GM18508 (cell line): ENCODE measurements around the gene PTGER1.
"Not testable (repeated sequence)": the region's sequence is repeated elsewhere in the genome, so short reads cannot be mapped to it uniquely, and the experiment has no call there.

ENCODE experiments used
- ATAC-seq: cut with Tn5 transposase; IDR thresholded peaks from one replicate; pipeline ENCODE4 v1.9.1; 2021; ENCODE audit warnings: moderate number of reproducible peaks; ENCODE audit not compliant: insufficient read depth, unreplicated experiment

The PTGER1 gene

GRCh38 chr19:14476673-14477401 is 1.7 kb upstream of the PTGER1 start:
- ATAC-seq, result no peak

DNA sequence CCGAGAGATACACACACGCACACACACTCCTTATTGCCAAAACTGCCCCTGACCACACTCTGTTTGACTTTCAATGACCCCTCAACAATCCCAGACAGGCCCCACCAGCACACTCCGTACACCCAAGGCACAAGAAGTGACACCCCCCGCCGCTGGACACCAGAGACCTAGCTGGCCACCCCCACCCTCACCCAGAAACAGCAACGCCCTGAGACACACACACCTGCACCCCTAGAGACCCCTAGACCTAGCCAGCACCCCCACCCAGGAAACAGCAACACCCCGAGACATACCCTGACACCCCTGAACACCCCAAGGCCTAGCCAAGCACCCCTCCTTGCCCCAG is 1.1 kb upstream of the PTGER1 start:
- ATAC-seq, result no peak

GRCh38 chr19:14474827-14475226 is 327 bp downstream of the PTGER1 start:
- ATAC-seq, result no peak

DNA sequence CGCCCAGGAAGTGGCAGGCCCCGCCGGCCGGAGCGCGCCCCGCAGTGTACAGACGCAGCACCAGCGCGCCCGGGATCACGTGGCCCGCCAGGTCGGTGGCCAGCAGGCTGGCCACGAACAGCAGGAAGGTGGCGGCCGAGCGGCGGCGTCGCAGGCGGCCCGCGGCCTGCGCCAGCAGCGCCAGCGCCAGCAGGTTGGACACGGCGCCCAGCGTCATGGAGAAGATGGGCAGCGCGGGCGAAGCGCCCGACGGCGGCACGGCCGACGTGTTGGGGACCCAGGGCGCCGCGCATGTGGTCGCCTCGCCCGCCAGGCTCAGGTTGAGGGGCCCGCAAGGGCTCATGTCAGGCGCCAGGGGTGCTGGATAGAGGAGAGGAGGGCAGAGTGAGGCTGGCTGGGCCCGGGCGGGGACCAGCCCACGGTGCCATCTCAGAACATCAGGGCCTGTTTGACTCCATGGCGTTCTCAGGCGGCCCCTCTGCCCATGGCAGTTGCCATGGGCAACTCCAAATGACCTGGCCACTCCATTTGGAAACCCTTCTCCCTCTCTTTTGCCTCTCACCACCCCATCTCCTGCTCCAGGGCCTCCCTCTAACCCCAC is 1.1 kb downstream of the PTGER1 start:
- ATAC-seq, result no peak

DNA sequence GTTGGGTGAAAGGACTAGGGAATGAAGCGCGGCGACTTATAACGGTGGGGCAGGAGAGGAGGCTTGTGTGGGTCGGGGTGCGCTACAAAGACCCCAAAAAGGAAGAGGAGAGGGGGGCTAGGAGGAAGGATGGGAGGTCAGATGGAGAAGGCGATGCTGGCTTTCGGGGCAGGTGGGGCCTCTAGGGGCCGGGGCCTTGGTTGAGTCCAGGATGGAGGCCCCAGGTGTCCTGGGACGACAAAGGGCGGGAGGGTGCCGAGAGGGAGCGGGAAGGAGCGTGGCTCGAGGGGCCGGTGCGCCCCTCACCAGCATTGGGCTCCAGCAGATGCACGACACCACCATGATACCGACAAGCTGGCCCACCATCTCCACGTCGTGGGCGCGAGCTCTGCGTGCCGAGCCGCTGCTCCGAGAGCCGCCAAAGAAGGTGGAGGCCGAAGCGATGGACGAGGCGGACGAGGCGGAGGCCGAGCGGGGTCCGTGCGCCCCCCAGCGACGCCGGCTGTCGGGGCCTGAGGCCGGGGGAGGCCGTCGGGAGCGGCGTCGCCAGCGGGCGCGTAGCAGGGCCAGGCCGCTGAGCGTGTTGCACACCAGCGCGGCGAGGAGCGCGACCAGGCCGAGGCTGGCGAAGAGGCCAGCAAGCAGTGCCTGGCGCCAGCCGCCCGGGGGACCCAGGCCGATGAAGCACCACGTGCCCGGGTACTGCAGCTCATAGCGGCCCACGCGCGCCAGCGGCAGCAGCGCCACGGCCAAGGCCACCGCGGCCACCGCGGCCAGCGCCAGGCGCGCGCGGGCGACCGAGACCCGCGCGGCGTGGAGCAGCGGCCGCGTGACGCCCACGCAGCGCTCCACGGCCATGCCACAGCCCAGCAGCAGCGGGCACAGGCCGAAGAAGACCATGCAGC is 1.8 kb downstream of the PTGER1 start:
- ATAC-seq, result no peak

DNA sequence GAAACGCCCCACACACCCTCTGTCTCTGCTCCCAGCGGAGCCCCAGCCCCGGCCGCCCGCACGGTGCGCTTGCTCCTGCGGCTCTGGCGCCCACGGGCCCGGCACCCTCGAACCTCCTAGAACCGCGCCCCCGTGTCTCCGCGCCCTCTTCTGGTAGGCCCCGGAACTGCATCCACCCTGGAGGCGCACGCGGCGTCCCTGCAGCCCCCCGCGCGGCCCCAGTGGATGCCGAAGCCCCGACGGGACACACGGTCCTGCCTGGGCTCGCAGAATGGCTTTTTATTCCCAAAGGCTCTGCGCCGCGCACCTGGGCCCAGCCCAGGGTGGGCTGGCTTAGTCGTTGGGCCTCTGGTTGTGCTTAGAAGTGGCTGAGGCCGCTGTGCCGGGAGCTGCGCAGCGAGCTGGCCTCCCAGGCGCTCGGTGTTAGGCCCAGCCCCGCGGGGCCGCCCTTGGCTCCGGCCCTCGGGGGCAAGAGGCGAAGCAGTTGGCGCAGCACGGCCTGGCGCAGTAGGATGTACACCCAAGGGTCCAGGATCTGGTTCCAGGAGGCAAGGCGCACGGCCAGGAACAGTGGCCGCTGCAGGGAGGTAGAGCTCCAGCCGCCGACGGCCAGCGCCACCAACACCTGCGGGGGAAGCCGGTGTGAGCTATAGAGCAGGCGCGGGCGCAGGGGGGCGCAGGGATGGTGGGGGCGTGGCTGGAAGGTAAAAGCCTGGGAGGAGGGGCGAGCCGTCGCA is 2.8 kb downstream of the PTGER1 start:
- no peak for ATAC-seq

DNA sequence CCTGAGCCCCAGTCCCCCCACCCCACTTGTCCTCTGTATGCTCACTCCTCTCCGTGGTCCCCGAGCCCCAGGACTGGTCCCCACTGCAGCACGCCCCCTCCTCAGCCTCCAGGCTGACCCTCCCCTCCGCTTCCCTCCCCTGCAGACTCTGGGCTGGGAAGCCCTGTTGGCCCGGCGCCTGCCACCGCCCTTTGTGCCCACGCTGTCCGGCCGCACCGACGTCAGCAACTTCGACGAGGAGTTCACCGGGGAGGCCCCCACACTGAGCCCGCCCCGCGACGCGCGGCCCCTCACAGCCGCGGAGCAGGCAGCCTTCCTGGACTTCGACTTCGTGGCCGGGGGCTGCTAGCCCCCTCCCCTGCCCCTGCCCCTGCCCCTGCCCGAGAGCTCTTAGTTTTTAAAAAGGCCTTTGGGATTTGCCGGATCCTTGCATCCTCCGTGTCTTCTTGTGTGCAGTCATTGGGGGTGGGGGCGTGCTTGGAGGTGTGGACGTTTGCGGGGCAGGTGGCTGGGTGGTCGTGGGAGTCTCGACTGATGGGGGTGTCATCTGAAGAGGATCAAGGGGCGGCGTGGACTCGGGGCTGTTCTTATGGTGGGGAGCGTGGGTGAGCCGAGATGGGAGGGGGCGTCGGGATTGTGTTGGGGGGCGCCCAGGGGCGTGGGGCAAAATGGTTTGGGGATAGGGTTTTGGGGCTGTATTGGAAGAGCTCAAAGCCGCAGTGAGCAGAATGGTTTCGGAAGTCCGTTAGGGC is 3.5 kb downstream of the PTGER1 start:
- ATAC-seq, result no peak

- no peak for ATAC-seq
Observed at GRCh38 chr19:14470031-14470876, 4.9 kb downstream of the PTGER1 start.

- no peak for ATAC-seq
Observed at GRCh38 chr19:14467816-14468215, 7.3 kb downstream of the PTGER1 start.

DNA sequence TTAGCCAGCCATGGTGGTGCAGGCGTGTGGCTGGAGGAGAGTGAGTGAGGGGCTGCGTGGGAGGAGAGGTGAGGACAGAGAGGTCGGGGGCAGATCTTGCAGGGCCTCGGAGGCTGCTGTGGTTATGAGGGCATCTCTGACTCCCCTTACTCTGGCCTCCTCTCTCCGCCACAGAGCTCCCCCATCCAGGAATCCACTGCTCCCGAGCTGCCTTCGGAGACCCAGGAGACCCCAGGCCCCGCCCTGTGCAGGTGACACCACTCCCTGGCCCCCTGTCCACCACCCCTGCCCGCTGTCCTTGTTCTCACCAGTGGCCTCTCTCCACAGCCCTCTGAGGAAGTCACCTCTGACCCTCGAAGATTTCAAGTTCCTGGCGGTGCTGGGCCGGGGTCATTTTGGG is 7.8 kb downstream of the PTGER1 start:
- no peak for ATAC-seq

- ATAC-seq, result no peak
Observed at GRCh38 chr19:14463747-14464146, 11.4 kb downstream of the PTGER1 start.

DNA sequence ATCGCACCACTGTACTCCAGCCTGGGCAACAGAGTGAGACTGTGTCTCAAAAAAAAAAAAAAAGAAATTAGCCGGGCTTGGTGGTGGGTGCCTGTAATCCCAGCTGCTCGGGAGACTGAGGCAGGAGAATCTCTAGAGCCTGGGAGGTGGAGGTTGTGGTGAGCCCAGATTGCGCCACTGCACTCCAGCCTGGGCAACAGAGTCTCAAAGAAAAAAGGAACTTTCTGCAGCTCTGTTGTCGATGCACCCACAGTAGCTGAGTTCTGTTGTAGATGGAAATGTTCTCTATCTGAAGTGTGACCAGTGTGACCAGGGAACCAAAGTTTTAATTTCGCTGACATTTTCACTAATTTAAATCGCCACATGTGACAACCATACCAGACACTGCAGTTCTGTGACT is 12.8 kb downstream of the PTGER1 start:
- ATAC-seq, result not testable (repeated sequence)

DNA sequence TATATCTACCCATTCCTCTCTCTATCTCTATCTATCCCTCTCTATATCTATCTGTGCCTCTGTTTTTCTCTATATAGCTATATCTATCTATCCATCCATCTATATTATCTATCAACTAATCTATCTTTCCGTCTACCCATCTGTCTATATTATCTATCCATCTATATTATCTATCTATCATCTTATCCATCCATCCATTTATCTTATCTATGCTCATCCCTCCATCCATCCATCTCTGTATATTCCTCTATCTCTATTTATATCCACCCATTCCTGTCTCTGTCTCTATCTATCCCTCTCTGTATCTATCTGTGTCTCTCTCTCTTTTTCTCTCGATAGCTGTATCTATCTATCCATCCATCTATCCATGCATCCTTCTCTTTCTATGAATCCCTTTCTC is 14.2 kb downstream of the PTGER1 start:
- ATAC-seq, result no peak

- no peak for ATAC-seq
Observed at GRCh38 chr19:14459703-14460102, 15.5 kb downstream of the PTGER1 start.

DNA sequence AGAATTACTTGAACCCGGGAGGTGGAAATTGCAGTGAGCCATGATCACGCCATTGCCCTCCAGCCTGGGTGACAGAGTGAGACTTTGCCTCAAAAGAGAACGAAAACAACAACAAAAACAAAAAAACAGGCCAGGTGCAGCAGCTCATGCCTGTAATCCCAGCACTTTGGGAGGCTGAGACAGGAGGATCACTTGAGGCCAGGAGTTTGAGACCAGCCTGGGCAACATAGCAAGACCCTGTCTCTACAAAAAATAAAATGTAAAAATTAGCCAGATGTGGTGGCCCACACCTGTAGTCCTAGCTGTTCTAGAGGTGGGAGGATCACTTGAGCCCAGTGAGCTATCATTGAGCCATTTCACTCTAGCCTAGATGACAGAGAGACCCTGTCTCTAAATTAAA is 22.9 kb downstream of the PTGER1 start:
- ATAC-seq, result not testable (repeated sequence)

DNA sequence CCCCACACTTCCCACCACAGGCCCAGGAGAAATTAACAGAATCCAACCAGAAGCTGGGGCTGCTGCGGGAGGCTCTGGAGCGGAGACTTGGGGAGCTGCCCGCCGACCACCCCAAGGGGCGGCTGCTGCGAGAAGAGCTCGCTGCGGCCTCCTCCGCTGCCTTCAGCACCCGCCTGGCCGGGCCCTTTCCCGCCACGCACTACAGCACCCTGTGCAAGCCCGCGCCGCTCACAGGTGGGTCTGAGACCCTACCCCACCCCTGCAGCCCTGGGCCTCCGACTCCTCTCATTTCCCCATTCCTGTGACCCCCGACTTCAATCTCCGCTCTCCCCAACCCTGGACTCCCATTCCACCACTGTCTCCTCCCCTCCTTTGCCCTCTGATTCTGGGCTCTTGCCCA is 24.3 kb downstream of the PTGER1 start:
- no peak for ATAC-seq

DNA sequence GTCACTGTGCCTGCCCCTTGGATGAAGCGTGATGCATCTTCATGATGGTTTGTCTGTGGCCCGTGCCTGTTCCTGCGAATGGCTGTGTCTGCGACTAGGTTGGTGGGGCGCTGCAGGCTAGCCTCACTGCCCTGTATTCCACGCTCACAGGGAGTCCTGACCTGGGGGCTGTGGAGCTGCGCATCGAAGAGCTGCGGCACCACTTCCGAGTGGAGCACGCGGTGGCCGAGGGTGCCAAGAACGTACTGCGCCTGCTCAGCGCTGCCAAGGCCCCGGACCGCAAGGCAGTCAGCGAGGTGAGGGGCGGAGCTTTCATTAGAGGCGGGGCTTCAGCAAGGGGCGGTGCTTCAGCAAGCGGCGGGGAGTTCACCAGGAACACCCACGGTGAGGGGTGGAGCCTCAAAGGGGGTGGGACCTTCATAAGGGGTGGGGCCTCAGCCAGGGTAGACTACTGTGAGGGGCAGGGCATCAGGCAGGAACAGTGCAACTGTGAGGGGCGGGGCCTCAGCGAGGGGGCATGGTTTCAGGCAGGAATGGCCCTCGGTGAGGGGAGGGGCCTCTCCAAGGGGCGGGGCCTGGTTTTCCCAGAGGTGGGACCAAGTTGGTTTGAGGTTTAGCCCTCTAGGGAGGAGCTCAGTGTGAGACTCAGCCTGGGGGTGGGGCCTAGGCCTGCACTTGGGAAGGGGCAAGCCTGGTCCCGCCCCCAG is 24.8 kb downstream of the PTGER1 start:
- no peak for ATAC-seq

DNA sequence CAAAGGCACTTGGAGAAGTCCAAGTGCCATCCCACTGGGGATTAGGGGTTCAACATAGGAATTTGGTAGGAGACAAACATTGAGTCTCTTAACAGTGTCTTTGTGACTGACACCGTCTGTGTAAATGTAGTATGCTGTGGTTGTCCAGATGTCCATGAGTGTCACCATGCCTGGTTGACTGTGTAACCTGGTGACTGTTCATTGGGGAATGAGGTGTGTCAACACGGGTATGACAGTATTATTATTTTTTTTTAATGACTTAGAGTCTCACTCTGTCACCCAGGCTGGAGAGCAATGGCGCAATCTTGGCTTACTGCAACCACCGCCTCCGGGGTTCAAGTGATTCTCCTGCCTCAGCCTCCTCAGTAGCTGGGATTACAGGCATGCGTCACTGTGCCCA is 25.8 kb downstream of the PTGER1 start:
- no peak for ATAC-seq
